Testis (tissue), 3 donors: Measurements from ENCODE around the gene OBSCN. TPM values are rescaled to one million over a fixed set of nuclear protein-coding genes. Genes with fewer than 3 reads are reported as not detected.

ENCODE experiments used
- DNase-seq: peaks from one replicate; pipeline ENCODE4 v3.0.0-alpha.2; 2019
- H3K27ac ChIP-seq, 2 donors: fragments of 200-600 bp; sonication (generic); one replicate each; pipeline ENCODE4 v1.5.1; 2019
- H3K27me3 ChIP-seq: fragments of 200-600 bp; sonication (generic); one replicate; pipeline ENCODE4 v1.5.1; 2019
- H3K36me3 ChIP-seq: fragments of 200-600 bp; sonication (generic); one replicate; pipeline ENCODE4 v1.5.1; 2017; ENCODE audit warnings: low read depth; ENCODE audit errors: missing control alignments
- H3K4me1 ChIP-seq: fragments of 200-600 bp; sonication (generic); one replicate; pipeline ENCODE4 v1.5.1; 2019
- H3K4me3 ChIP-seq, 2 donors: fragments of 200-600 bp; sonication (generic); one replicate each; pipeline ENCODE4 v1.5.1; 2017 to 2019
- H3K9me3 ChIP-seq: fragments of 200-600 bp; sonication (generic); one replicate; pipeline ENCODE4 v1.5.1; 2017
- CTCF ChIP-seq, 3 experiments: fragments of 450-650 bp in 2 of 3; fragments of 200-600 bp in 1 of 3; sonication (generic) in 1 of 3; IDR thresholded peaks; one replicate each; pipeline ENCODE4 v1.5.1; 2016 to 2019; ENCODE audit warnings: antibody characterized with exemption in 3 of 3, mild to moderate bottlenecking in 2 of 3, moderate library complexity in 1 of 3
- POLR2A ChIP-seq: fragments of 450-650 bp; IDR thresholded peaks from one replicate; pipeline ENCODE4 v1.6.1; 2017; ENCODE audit warnings: antibody characterized with exemption, mild to moderate bottlenecking, moderate library complexity
- WGBS, 2 donors: methylation state at CpG; one replicate each; pipeline ENCODE4 v1.1.5; 2018; 5-methylcytosine and 5-hydroxymethylcytosine counted together
- intact Hi-C: fragments of 100-400 bp; cut with DNase I; formaldehyde crosslinking; loops from one replicate; pipeline ENCODE4 v1.15.1; 2023; ENCODE audit warnings: low total_unique reads
- polyA plus RNA-seq: library from polyadenylated mRNA; stranded (reverse); fragments of 350-450 nt; fragmentation: Illumina TruSeq; extraction: RNeasy Lipid Tissue Mini Kit (QIAGEN cat#74804); gene quantifications from one replicate; pipeline ENCODE4 v1.2.3, GENCODE V29; 2014; ENCODE audit warnings: low read depth, low replicate concordance; ENCODE audit not compliant: insufficient read depth
- total RNA-seq, 2 donors: library from RNA; depleted of rRNA; stranded (reverse); fragments of >200 nt; gene quantifications; one replicate each; pipeline ENCODE4 v1.2.3, GENCODE V29; 2016

The OBSCN gene
- total and polyA plus RNA-seq, 3 donors from 2014 or later: 8.3 to 30.0 (median 28.6) TPM

- no peaks in the 10 kb centered on the region for H3K9me3 ChIP-seq
- H3K4me1 ChIP-seq: no peaks in the 10 kb centered on the region
- WGBS, 2 donors: 89 to 93% methylated on average over 5 to 8 of the region's 8 CpGs
- no peak for DNase-seq
- H3K4me3 ChIP-seq: no peak overlapping the region
- no peaks in the 10 kb centered on the region for H3K27me3 ChIP-seq
- intact Hi-C loops: no loop called here
- no peak for TF ChIP-seq POLR2A
- TF ChIP-seq CTCF (IDR thresholded peaks at IDR 0.05): no peak
- H3K27ac ChIP-seq: no peak overlapping the region
- no peaks in the 10 kb centered on the region for H3K36me3 ChIP-seq
These were observed 134.9 kb downstream of the OBSCN start for GRCh38 chr1:228342627-228343190.

DNA sequence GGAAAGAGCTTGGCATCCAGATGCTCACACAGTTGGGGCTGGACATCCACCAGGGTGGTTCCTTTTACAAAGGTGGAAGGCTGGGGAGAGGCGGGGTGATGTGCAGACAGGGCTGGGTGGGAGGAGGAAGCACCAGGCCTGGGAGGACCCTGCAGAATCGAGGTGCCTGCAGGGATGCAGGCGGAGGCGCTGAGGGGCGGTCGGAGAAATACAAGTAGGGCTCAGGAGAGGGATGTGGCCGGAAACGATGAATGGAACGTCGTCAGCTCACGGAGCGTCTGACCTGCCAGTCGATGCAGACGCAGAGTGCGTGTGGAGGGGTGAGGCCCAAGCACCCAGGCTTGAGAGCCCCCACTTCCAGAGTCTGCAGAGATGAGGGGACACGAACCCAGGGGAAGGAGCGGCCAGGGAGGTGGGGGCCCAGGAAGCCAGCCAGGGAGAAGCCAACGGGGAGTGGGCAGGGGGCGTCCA, 135.4 kb downstream of the OBSCN start:
- TF ChIP-seq POLR2A: no peak
- no peak for TF ChIP-seq CTCF (IDR thresholded peaks at IDR 0.05)
- no peak overlapping the region for H3K27ac ChIP-seq
- intact Hi-C loops: no loop called here
- H3K4me1 ChIP-seq: no peaks in the 10 kb centered on the region
- no peaks in the 10 kb centered on the region for H3K27me3 ChIP-seq
- 86 to 96% methylated on average over 15 to 19 of the region's 19 CpGs for WGBS, 2 donors
- no peaks in the 10 kb centered on the region for H3K36me3 ChIP-seq
- no peak overlapping the region for H3K4me3 ChIP-seq
- no peaks in the 10 kb centered on the region for H3K9me3 ChIP-seq
- DNase-seq: no peak

DNA sequence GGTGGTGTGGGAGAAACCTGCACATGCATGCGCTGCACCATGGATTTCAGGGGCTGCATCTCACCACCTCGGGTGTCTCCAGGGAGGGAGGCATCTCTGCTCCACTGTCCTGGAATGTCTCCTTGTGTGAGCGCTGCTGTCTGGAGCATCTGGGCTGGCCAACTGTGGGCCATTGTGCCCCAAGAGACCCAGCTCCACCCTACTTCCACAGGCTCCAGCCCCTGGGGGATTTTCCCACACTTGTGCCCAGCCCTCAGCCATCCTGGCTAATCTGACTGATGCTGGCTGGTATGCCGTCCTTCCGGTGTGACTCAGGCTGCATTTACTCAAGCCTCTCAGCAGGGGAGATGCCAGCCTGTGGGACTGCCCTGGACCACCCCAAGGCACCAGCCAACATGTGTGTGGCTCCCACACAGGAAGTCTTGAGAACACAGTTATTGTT, 136.8 kb downstream of the OBSCN start:
- no peak for DNase-seq
- Histone ChIP-seq H3K9me3 (no peaks in the 10 kb centered on the region), H3K4me1 (no peaks in the 10 kb centered on the region), H3K4me3 (no peak overlapping the region), H3K36me3 (no peaks in the 10 kb centered on the region), H3K27ac (no peak overlapping the region), H3K27me3 (no peaks in the 10 kb centered on the region)
- intact Hi-C loops: no loop called here
- 90 to 100% methylated on average over 2 to 5 of the region's 5 CpGs for WGBS, 2 donors
- TF ChIP-seq POLR2A: no peak
- TF ChIP-seq CTCF (IDR thresholded peaks at IDR 0.05): no peak

GRCh38 chr1:228345201-228345930, 137.5 kb downstream of the OBSCN start:
- DNase-seq: no peak

More at GRCh38 chr1:228345201-228345930, 137.5 kb downstream of the OBSCN start:
- Histone ChIP-seq H3K27me3 (no peaks in the 10 kb centered on the region), H3K4me3 (no peak overlapping the region), H3K36me3 (no peaks in the 10 kb centered on the region), H3K27ac (no peak overlapping the region), H3K9me3 (no peaks in the 10 kb centered on the region), H3K4me1 (no peaks in the 10 kb centered on the region)
- TF ChIP-seq POLR2A (no peak), CTCF (IDR thresholded peaks at IDR 0.05) (no peak)
- 89 to 90% methylated on average over 8 to 17 of the region's 17 CpGs for WGBS, 2 donors
- intact Hi-C loops: no loop called here
